SK-N-SH (cell line): ENCODE data around the gene AP5B1. TPM values are rescaled to one million over a fixed set of nuclear protein-coding genes. Genes with fewer than 3 reads are reported as not detected.

Experiments
- CTCF ChIA-PET: fragments of 300-600, 350-600 bp; formaldehyde crosslinking; extraction: SDS; loops from one replicate; lab custom pipeline; 2021; lab: Yijun Ruan, JAX
- POLR2A ChIA-PET: fragments of 350-600 bp; sonication (Branson Sonifier 250); formaldehyde crosslinking; extraction: SDS; loops from one replicate; lab custom pipeline; 2020; ENCODE audit warnings: antibody characterized with exemption, inconsistent platforms; lab: Yijun Ruan, JAX
- DNase-seq: peaks from one replicate; pipeline ENCODE4 v3.0.0; 2012
- H2AFZ ChIP-seq: fragments of 200-600 bp; sonication (generic); 2 replicates; pipeline ENCODE4 v1.8.1; 2016; ENCODE audit warnings: antibody characterized with exemption, mild to moderate bottlenecking, low read depth
- H3F3A ChIP-seq: fragments of 200-600 bp; sonication (generic); replicated peaks from 2 replicates; pipeline ENCODE3; 2016; ENCODE audit warnings: antibody characterized with exemption, mild to moderate bottlenecking; ENCODE audit not compliant: insufficient read depth
- H3K27ac ChIP-seq, 2 experiments: fragments of 200-500 bp in 1 of 2; fragments of 200-600 bp in 1 of 2; sonication (Bioruptor generic) in 1 of 2; sonication (generic), shearing (Covaris generic) in 1 of 2; 2 replicates each; pipeline versions ENCODE4 v1.5.1 to v1.6.1; 2014 to 2016; ENCODE audit warnings: low read depth in 2 of 2, inconsistent platforms in 1 of 2, low read length in 1 of 2, mild to moderate bottlenecking in 1 of 2, mixed read lengths in 1 of 2
- H3K27me3 ChIP-seq: fragments of 200-600 bp; sonication (generic), shearing (Covaris generic); 2 replicates; pipeline ENCODE4 v1.6.1; 2016; ENCODE audit warnings: mixed run types; ENCODE audit not compliant: insufficient read depth
- H3K36me3 ChIP-seq, 2 experiments: fragments of 200-500 bp in 1 of 2; fragments of 200-600 bp in 1 of 2; sonication (Bioruptor generic) in 1 of 2; sonication (generic) in 1 of 2; replicated peaks in 1 of 2; 2 replicates each; pipeline versions ENCODE3 to v1.5.1; 2014 to 2016; ENCODE audit warnings: low read length in 1 of 2, mild to moderate bottlenecking in 1 of 2; ENCODE audit not compliant: insufficient read depth in 2 of 2, control insufficient read depth in 1 of 2
- H3K4me1 ChIP-seq, 2 experiments: fragments of 200-500 bp in 1 of 2; fragments of 200-600 bp in 1 of 2; sonication (Bioruptor generic) in 1 of 2; sonication (generic), shearing (Covaris generic) in 1 of 2; 2 replicates each; pipeline versions ENCODE4 v1.5.1 to v1.6.1; 2014 to 2016; ENCODE audit warnings: low read depth in 1 of 2, low read length in 1 of 2, mixed run types in 1 of 2; ENCODE audit not compliant: insufficient read depth in 2 of 2, control insufficient read depth in 1 of 2
- H3K4me2 ChIP-seq: fragments of 200-600 bp; sonication (generic), shearing (Covaris generic); 2 replicates; pipeline ENCODE4 v1.6.1; 2017; ENCODE audit warnings: mixed run types
- H3K4me3 ChIP-seq, 2 experiments: fragments of 200-500 bp in 1 of 2; fragments of 200-600 bp in 1 of 2; sonication (Bioruptor generic) in 1 of 2; sonication (generic), shearing (Covaris generic) in 1 of 2; 2 replicates each; pipeline versions ENCODE4 v1.5.1 to v1.8.1; 2014 to 2016; ENCODE audit warnings: low read depth in 2 of 2, inconsistent platforms in 1 of 2, low read length in 1 of 2, mild to moderate bottlenecking in 1 of 2, mixed read lengths in 1 of 2, moderate library complexity in 1 of 2
- H3K79me2 ChIP-seq: fragments of 200-600 bp; sonication (generic); 2 replicates; pipeline ENCODE4 v1.8.1; 2017; ENCODE audit warnings: mild to moderate bottlenecking; ENCODE audit not compliant: insufficient read depth
- H3K9ac ChIP-seq: fragments of 200-600 bp; sonication (generic); 2 replicates; pipeline ENCODE4 v1.6.1; 2017; ENCODE audit warnings: mixed run types
- H3K9me2 ChIP-seq: fragments of 200-600 bp; sonication (generic); 2 replicates; pipeline ENCODE4 v1.6.1; 2017; ENCODE audit warnings: mixed run types
- H3K9me3 ChIP-seq: fragments of 200-600 bp; sonication (generic); 2 replicates; pipeline ENCODE4 v1.6.1; 2017; ENCODE audit warnings: mixed run types, mild to moderate bottlenecking, moderate library complexity
- H4K20me1 ChIP-seq: fragments of 200-600 bp; sonication (generic); 2 replicates; pipeline ENCODE4 v1.6.1; 2017; ENCODE audit warnings: mild to moderate bottlenecking, mixed run types; ENCODE audit not compliant: insufficient read depth
- CHD2 ChIP-seq: fragments of 150-350 bp; IDR thresholded peaks from 2 replicates; pipeline ENCODE4 v1.6.1; 2018; ENCODE audit warnings: low read length; ENCODE audit not compliant: partially characterized antibody
- CTCF ChIP-seq: fragments of 200-600 bp; sonication (generic); IDR thresholded peaks from 2 replicates; pipeline ENCODE4 v1.6.1; 2017; ENCODE audit warnings: antibody characterized with exemption, mild to moderate bottlenecking, moderate library complexity
- EZH2phosphoT487 ChIP-seq: fragments of 200-600 bp; sonication (generic); IDR thresholded peaks from 2 replicates; pipeline ENCODE4 v1.6.1; 2017; ENCODE audit warnings: low read depth, mixed run types, mild to moderate bottlenecking, antibody characterized with exemption, moderate library complexity, borderline replicate concordance
- MEF2A ChIP-seq: IDR thresholded peaks from 2 replicates; pipeline ENCODE4 v1.4.0; 2012; ENCODE audit warnings: low read depth, borderline replicate concordance
- MXI1 ChIP-seq: IDR thresholded peaks from 2 replicates; pipeline ENCODE4 v1.6.1; 2012; ENCODE audit warnings: mild to moderate bottlenecking, low read depth, low read length, improper control_type of control experiment
- NFIC ChIP-seq: IDR thresholded peaks from 2 replicates; pipeline ENCODE4 v1.4.0; 2012; ENCODE audit warnings: borderline replicate concordance
- NRF1 ChIP-seq: IDR thresholded peaks from 2 replicates; pipeline ENCODE4 v1.6.1; 2012; ENCODE audit warnings: low read depth, mild to moderate bottlenecking, low read length
- PBX3 ChIP-seq: IDR thresholded peaks from 2 replicates; pipeline ENCODE4; 2012
- RCOR1 ChIP-seq: fragments of 150-350 bp; IDR thresholded peaks from 2 replicates; pipeline ENCODE4 v1.6.1; 2017; ENCODE audit warnings: antibody characterized with exemption, low read length
- REST ChIP-seq: IDR thresholded peaks from 2 replicates; pipeline ENCODE4 v1.6.1; 2012; ENCODE audit warnings: mild to moderate bottlenecking, low read depth, low read length, moderate library complexity
- RXRA ChIP-seq: IDR thresholded peaks from 2 replicates; pipeline ENCODE4 v1.4.0; 2012; ENCODE audit warnings: low read depth, mild to moderate bottlenecking, borderline replicate concordance
- SIN3A ChIP-seq: IDR thresholded peaks from 2 replicates; pipeline ENCODE4 v1.6.1; 2012; ENCODE audit warnings: low read depth, mild to moderate bottlenecking, low read length, moderate library complexity, borderline replicate concordance
- SMC3 ChIP-seq: IDR thresholded peaks from 2 replicates; pipeline ENCODE4 v1.6.1; 2012; ENCODE audit warnings: low read depth, low read length, improper control_type of control experiment
- TCF12 ChIP-seq: IDR thresholded peaks from 2 replicates; pipeline ENCODE4 v1.4.0; 2012
- USF2 ChIP-seq: fragments of 150-350 bp; IDR thresholded peaks from 2 replicates; pipeline ENCODE4 v1.6.1; 2017; ENCODE audit warnings: antibody characterized with exemption, low read length, low read depth, borderline replicate concordance
- WGBS: methylation state at CpG from one replicate; pipeline ENCODE4 v1.1.6; 2017; ENCODE audit warnings: low lambda C conversion rate; 5-methylcytosine and 5-hydroxymethylcytosine counted together
- polyA plus RNA-seq, 3 experiments: library from polyadenylated mRNA; depleted of rRNA; stranded (reverse); fragments of >200 nt; gene quantifications; 2 replicates each; pipeline ENCODE4 v1.2.3, GENCODE V29; 2012

The AP5B1 gene
- polyA plus RNA-seq, 1 of the 3 experiments (the other 2 are of a cell fraction), result 3.8 TPM

GRCh38 chr11:65781962-65782815, 1.4 kb upstream of the AP5B1 start:
- H3K27ac ChIP-seq, result no peak overlapping the region
- POLR2A ChIA-PET, result no interaction called here
- H3K4me3 ChIP-seq, result no peak overlapping the region
- no peak overlapping the region for H3K9ac ChIP-seq
- TF ChIP-seq CHD2 (no peak), EZH2phosphoT487 (no peak), TCF12 (no peak), REST (no peak), NFIC (no peak), CTCF (no peak), RCOR1 (no peak), MEF2A (no peak), RXRA (no peak), NRF1 (no peak), PBX3 (no peak), MXI1 (no peak), SMC3 (no peak), SIN3A (no peak), USF2 (no peak)
- peaks cover 0 to 12% of the 10 kb centered on the region in 2 experiments for H3K36me3 ChIP-seq
- DNase-seq, result peak; percentile 43
- H2AFZ ChIP-seq, result no peak overlapping the region
- peaks cover 6% of the 10 kb centered on the region; the same call in 1 of the 2 replicates for H4K20me1 ChIP-seq
- CTCF ChIA-PET, result interaction anchor here (0.6 to 8.6 kb wide), 17 partner anchors 10 to 222 kb away, joined by 3 to 152 read pairs (median 3); partner anchors contain the start of genes CFL1, KAT5 and RNASEH2C
- H3K9me3 ChIP-seq, result no peaks in the 10 kb centered on the region
- no peak overlapping the region for H3K4me2 ChIP-seq
- H3K27me3 ChIP-seq, result peaks cover 18% of the 10 kb centered on the region
- no peaks in the 10 kb centered on the region for H3K9me2 ChIP-seq
- peaks cover 0 to 13% of the 10 kb centered on the region in 2 experiments; a peak in 1 of 4 replicates for H3K4me1 ChIP-seq
- H3K79me2 ChIP-seq, result peaks cover 15% of the 10 kb centered on the region; the same call in 1 of the 2 replicates
- peaks cover 12% of the 10 kb centered on the region for H3F3A ChIP-seq
- 91% methylated on average over 10 of the region's 13 CpGs for WGBS
